AG10803 (cell line): ENCODE data around the gene ABHD16B.
A peak's percentile ranks its signal among the peaks of the same experiment; 100 is the strongest.

Experiments used
- DNase-seq: peaks from one replicate; pipeline ENCODE4 v3.0.0; 2010; ENCODE audit warnings: low read depth
- H3K4me3 ChIP-seq: 2 replicates; pipeline ENCODE4 v1.5.1; 2011; ENCODE audit warnings: mild to moderate bottlenecking, low read length, control low read depth
- TF ChIP-seq, protein P1 (sequence below): conservative IDR thresholded peaks from 2 replicates; pipeline ENCODE4 v1.5.1; 2011; ENCODE audit warnings: mild to moderate bottlenecking, low read length, control low read depth, inconsistent platforms

The ABHD16B gene

DNA sequence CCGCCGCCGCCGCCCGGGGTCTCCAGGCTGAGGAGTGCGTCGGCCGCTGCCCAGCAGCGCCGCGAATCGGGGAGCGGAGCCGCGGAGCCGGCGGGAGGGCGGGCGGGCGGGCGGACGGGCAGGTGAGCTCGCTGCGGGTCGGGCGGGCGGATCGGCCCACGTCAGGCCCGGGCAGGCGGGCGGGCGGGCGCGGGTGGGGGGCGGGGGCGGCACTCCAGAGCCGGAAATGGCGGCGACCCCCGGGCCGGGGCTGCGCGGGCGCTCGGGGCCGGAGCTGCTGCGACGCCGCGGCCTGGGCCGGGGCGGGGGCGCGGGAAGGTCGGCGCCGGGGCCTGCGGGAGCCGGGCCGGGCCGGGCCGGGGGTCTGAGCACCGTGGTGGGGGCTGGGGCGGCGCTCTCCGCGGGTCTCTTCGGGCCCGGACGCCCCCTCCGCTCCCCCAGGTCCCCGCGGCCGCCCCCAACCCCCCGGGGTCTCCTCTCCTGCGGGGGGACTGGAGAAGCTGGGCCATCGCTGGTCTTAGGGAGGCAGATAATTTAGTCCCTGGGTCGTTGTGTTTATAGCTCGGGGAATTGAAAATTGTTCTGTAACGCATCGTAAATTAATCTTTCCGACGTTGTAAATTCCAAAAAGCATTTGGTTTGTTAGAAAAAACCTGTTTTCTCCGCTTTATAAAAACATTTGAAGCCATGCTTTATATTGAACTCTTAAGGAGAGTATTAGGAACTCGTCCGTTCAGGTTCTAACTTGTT lies 34.1 kb downstream of the ABHD16B start:
- H3K4me3 ChIP-seq, result peak overlapping the region; percentile 72
- TF ChIP-seq, protein P1, sequence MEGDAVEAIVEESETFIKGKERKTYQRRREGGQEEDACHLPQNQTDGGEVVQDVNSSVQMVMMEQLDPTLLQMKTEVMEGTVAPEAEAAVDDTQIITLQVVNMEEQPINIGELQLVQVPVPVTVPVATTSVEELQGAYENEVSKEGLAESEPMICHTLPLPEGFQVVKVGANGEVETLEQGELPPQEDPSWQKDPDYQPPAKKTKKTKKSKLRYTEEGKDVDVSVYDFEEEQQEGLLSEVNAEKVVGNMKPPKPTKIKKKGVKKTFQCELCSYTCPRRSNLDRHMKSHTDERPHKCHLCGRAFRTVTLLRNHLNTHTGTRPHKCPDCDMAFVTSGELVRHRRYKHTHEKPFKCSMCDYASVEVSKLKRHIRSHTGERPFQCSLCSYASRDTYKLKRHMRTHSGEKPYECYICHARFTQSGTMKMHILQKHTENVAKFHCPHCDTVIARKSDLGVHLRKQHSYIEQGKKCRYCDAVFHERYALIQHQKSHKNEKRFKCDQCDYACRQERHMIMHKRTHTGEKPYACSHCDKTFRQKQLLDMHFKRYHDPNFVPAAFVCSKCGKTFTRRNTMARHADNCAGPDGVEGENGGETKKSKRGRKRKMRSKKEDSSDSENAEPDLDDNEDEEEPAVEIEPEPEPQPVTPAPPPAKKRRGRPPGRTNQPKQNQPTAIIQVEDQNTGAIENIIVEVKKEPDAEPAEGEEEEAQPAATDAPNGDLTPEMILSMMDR, result no peak
- DNase-seq, result no peak

DNA sequence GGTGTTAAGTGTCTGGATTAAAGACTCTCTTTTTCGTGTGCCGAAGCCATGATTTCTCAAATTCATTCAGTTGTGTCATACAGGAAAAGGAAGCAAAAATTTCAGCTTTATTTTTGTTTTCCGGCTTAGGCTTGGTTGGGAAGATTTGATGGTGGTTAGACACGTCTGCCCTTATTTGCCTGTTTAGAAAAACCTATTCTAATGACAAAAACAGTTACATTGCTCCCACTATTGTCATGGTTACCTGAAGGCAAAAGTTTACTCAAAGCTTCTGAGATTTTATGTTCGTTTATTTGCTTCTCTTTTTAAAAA lies 34.6 kb downstream of the ABHD16B start:
- TF ChIP-seq, protein P1, result no peak
- peak; percentile 8 for DNase-seq
- peak overlapping the region; percentile 72 for H3K4me3 ChIP-seq

- peak; percentile 40 for DNase-seq
- H3K4me3 ChIP-seq, result peak overlapping the region; percentile 72
- TF ChIP-seq, protein P1, result no peak
These were observed 35.2 kb downstream of the ABHD16B start for GRCh38 chr20:63896264-63897105.

DNA sequence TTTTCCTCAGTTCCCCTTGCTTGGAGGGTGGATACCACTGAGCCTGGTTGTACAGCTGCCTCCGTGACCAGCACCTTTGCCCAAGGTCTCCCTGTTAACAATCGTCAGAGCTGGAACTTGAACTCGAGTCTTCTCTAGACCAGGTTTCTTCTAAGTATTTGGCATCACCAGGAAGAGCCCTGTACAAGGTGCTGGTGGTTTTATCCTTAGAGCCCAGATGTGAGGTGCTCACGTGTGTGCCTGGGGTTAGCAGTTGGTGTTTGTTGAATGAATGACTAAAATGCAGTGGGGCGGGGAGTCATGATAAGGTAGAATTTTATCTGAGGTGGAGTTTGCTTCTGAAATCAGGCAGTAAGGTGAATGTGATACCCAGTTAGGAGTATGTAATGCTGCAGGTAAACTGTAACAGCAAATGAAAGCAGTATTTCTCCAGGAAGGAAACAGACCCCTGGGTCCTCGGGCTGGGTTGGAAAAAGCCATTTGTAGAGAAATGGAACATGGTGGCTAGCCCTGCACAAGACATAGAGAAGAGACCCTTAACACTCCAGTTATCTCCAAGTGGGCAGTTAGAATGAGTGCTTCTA lies 36.8 kb downstream of the ABHD16B start:
- H3K4me3 ChIP-seq, result no peak overlapping the region
- no peak for DNase-seq
- TF ChIP-seq, protein P1, result no peak

GRCh38 chr20:63898882-63899558 lies 37.7 kb downstream of the ABHD16B start:
- no peak for DNase-seq
- TF ChIP-seq, protein P1, result no peak
- H3K4me3 ChIP-seq, result no peak overlapping the region

GRCh38 chr20:63900413-63900812 lies 39.1 kb downstream of the ABHD16B start:
- TF ChIP-seq, protein P1, result no peak
- H3K4me3 ChIP-seq, result no peak overlapping the region
- no peak for DNase-seq
